Body of pancreas (tissue), 4 donors: ENCODE data around the gene CRYGB.

ENCODE experiments used
- CTCF ChIP-seq, 7 experiments: fragments of 450-650 bp in 4 of 7; fragments of 200-600 bp in 3 of 7; sonication (generic) in 3 of 7; IDR thresholded peaks; one replicate each; pipeline ENCODE4 v1.5.1; 2016 to 2019; ENCODE audit warnings: antibody characterized with exemption in 7 of 7
- POLR2A ChIP-seq, 3 donors: fragments of 450-650 bp; IDR thresholded peaks; one replicate each; pipeline ENCODE4 v1.6.1; 2016; ENCODE audit warnings: antibody characterized with exemption in 3 of 3, mild to moderate bottlenecking in 2 of 3

GRCh38 chr2:208175069-208175839, 29.3 kb upstream of the CRYGB start:
- no peak for TF ChIP-seq POLR2A (IDR thresholded peaks at IDR 0.05)
- peak; percentile 66 to 89 (median 81) for TF ChIP-seq CTCF (IDR thresholded peaks at IDR 0.05)
